Neural cell (in vitro differentiated cells): ENCODE results near the gene PXK.

ENCODE experiments used
- EP300 ChIP-seq: fragments of 450-650 bp; conservative IDR thresholded peaks from 2 replicates; pipeline ENCODE4 v1.6.1; 2014; ENCODE audit warnings: antibody characterized with exemption, mild to moderate bottlenecking, moderate library complexity; ENCODE audit not compliant: poor library complexity, severe bottlenecking
- EZH2 ChIP-seq: fragments of 200-600, 300-800 bp; shearing (Covaris generic), sonication (generic); IDR thresholded peaks from 2 replicates; pipeline ENCODE4 v1.6.1; 2014; ENCODE audit warnings: antibody characterized with exemption, low read length, borderline replicate concordance, mild to moderate bottlenecking; ENCODE audit not compliant: insufficient read depth, poor library complexity, severe bottlenecking
- MXI1 ChIP-seq: fragments of 450-650 bp; conservative IDR thresholded peaks from 2 replicates; pipeline ENCODE4 v1.6.1; 2014; ENCODE audit warnings: antibody characterized with exemption, mild to moderate bottlenecking; ENCODE audit not compliant: poor library complexity, severe bottlenecking
- POLR2AphosphoS5 ChIP-seq: IDR thresholded peaks from 2 replicates; pipeline ENCODE4 v1.6.1; 2012
- RAD21 ChIP-seq: fragments of 450-650 bp; conservative IDR thresholded peaks from 2 replicates; pipeline ENCODE4 v1.6.1; 2014; ENCODE audit warnings: antibody characterized with exemption, mild to moderate bottlenecking, moderate library complexity
- SMC3 ChIP-seq: fragments of 450-650 bp; conservative IDR thresholded peaks from 2 replicates; pipeline ENCODE4 v1.6.1; 2014; ENCODE audit warnings: antibody characterized with exemption, mild to moderate bottlenecking, moderate library complexity; ENCODE audit not compliant: poor library complexity
- TAF1 ChIP-seq: IDR thresholded peaks from 2 replicates; pipeline ENCODE4 v1.6.1; 2012; ENCODE audit warnings: low read depth
- TF ChIP-seq, protein P1 (sequence below): fragments of 450-650 bp; IDR thresholded peaks from 2 replicates; pipeline ENCODE4 v1.5.1; 2014; ENCODE audit warnings: antibody characterized with exemption, mild to moderate bottlenecking, moderate library complexity; ENCODE audit not compliant: poor library complexity, severe bottlenecking
- TF ChIP-seq, protein P2 (sequence below): IDR thresholded peaks from 2 replicates; pipeline ENCODE4 v1.6.1; 2012; ENCODE audit warnings: borderline replicate concordance

DNA sequence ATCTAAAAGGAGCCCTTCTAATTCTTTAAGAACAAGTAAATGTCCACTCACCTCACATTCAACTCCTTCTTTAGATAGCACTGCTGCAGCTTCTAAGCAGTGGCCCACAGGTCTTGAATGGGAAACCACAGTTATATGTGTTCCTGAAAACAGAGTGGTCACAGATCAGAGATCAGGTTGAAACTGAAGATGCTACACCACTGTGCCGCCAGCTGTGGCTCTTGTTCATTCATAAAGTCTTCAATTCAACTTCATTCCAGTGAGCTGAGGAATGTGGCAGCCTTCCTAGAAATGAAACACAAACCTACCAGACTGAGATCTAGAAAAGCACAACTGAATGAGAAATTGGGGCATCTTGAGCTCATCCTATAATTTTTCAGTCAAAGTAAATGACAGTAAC is 97.0 kb downstream of the PXK start:
- TF ChIP-seq RAD21 (no peak), EP300 (no peak), POLR2AphosphoS5 (no peak), SMC3 (no peak), EZH2 (no peak), MXI1 (no peak), TAF1 (no peak)
- TF ChIP-seq, protein P1, sequence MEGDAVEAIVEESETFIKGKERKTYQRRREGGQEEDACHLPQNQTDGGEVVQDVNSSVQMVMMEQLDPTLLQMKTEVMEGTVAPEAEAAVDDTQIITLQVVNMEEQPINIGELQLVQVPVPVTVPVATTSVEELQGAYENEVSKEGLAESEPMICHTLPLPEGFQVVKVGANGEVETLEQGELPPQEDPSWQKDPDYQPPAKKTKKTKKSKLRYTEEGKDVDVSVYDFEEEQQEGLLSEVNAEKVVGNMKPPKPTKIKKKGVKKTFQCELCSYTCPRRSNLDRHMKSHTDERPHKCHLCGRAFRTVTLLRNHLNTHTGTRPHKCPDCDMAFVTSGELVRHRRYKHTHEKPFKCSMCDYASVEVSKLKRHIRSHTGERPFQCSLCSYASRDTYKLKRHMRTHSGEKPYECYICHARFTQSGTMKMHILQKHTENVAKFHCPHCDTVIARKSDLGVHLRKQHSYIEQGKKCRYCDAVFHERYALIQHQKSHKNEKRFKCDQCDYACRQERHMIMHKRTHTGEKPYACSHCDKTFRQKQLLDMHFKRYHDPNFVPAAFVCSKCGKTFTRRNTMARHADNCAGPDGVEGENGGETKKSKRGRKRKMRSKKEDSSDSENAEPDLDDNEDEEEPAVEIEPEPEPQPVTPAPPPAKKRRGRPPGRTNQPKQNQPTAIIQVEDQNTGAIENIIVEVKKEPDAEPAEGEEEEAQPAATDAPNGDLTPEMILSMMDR, result no peak
- TF ChIP-seq, protein P2, sequence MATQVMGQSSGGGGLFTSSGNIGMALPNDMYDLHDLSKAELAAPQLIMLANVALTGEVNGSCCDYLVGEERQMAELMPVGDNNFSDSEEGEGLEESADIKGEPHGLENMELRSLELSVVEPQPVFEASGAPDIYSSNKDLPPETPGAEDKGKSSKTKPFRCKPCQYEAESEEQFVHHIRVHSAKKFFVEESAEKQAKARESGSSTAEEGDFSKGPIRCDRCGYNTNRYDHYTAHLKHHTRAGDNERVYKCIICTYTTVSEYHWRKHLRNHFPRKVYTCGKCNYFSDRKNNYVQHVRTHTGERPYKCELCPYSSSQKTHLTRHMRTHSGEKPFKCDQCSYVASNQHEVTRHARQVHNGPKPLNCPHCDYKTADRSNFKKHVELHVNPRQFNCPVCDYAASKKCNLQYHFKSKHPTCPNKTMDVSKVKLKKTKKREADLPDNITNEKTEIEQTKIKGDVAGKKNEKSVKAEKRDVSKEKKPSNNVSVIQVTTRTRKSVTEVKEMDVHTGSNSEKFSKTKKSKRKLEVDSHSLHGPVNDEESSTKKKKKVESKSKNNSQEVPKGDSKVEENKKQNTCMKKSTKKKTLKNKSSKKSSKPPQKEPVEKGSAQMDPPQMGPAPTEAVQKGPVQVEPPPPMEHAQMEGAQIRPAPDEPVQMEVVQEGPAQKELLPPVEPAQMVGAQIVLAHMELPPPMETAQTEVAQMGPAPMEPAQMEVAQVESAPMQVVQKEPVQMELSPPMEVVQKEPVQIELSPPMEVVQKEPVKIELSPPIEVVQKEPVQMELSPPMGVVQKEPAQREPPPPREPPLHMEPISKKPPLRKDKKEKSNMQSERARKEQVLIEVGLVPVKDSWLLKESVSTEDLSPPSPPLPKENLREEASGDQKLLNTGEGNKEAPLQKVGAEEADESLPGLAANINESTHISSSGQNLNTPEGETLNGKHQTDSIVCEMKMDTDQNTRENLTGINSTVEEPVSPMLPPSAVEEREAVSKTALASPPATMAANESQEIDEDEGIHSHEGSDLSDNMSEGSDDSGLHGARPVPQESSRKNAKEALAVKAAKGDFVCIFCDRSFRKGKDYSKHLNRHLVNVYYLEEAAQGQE, result no peak
